ENCODE data around the gene RRN3. TPM values are rescaled to one million over a fixed set of nuclear protein-coding genes. Genes with fewer than 3 reads are reported as not detected.
"Not testable (repeated sequence)": the region's sequence is repeated elsewhere in the genome, so short reads cannot be mapped to it uniquely, and the experiment has no call there.

The RRN3 gene
- total RNA-seq, 2 experiments from 2014 or later = 16.6 to 24.7 TPM

- Histone ChIP-seq H2AFZ (ENCODE audit: low read length) (no peak overlapping the region), H3K4me3 (ENCODE audit: low read depth, low read length, poor library complexity, severe bottlenecking) (no peak overlapping the region), H3K4me1 (ENCODE audit: insufficient read depth, low read length, poor library complexity, severe bottlenecking) (peaks cover 6% of the 10 kb centered on the region), H3K79me2 (ENCODE audit: insufficient read depth, low read depth, low read length) (peaks cover 27% of the 10 kb centered on the region), H3K27ac (ENCODE audit: low read depth, low read length, poor library complexity, severe bottlenecking) (no peak overlapping the region), H3K9me2 (ENCODE audit: insufficient read depth, low read length) (no peaks in the 10 kb centered on the region), H3K9me3 (ENCODE audit: low read length) (no peaks in the 10 kb centered on the region), H3K36me3 (ENCODE audit: insufficient read depth, low read length) (peaks cover 6% of the 10 kb centered on the region; the same call in 1 of the 2 replicates), H3K4me2 (ENCODE audit: low read length) (no peak overlapping the region), H4K20me1 (ENCODE audit: insufficient read depth, low read length) (no peaks in the 10 kb centered on the region)
- ChIA-PET CTCF (ENCODE audit: unreplicated experiment) (no interaction called here), POLR2A (interaction anchor here (0.6 to 1.2 kb wide), 2 partner anchors 13 to 43 kb away, joined by 3 read pairs; no protein-coding TSS in a partner anchor)
- intact Hi-C loops (cut with micrococcal nuclease; ENCODE audit: unreplicated experiment) = no loop called here
- no peak for DNase-seq (ENCODE audit: low spot score)
- TF ChIP-seq, protein P1, sequence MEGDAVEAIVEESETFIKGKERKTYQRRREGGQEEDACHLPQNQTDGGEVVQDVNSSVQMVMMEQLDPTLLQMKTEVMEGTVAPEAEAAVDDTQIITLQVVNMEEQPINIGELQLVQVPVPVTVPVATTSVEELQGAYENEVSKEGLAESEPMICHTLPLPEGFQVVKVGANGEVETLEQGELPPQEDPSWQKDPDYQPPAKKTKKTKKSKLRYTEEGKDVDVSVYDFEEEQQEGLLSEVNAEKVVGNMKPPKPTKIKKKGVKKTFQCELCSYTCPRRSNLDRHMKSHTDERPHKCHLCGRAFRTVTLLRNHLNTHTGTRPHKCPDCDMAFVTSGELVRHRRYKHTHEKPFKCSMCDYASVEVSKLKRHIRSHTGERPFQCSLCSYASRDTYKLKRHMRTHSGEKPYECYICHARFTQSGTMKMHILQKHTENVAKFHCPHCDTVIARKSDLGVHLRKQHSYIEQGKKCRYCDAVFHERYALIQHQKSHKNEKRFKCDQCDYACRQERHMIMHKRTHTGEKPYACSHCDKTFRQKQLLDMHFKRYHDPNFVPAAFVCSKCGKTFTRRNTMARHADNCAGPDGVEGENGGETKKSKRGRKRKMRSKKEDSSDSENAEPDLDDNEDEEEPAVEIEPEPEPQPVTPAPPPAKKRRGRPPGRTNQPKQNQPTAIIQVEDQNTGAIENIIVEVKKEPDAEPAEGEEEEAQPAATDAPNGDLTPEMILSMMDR (conservative IDR thresholded peaks at IDR 0.05; ENCODE audit: low read length) = no peak
- TF ChIP-seq EZH2phosphoT487 (IDR thresholded peaks at IDR 0.05; ENCODE audit: borderline replicate concordance, low read depth, low read length) = no peak
- no TSS peak for BruUV-seq (replicated peaks)
These were observed 40.2 kb downstream of the RRN3 start for GRCh38 chr16:15053904-15054303.

GRCh38 chr16:15052747-15053476 lies 41.2 kb downstream of the RRN3 start:
- DNase-seq (ENCODE audit: low spot score) = no peak
- Histone ChIP-seq H3K27ac (ENCODE audit: low read depth, low read length, poor library complexity, severe bottlenecking) (no peak overlapping the region), H3K36me3 (ENCODE audit: insufficient read depth, low read length) (no peaks in the 10 kb centered on the region), H3K9me3 (ENCODE audit: low read length) (no peaks in the 10 kb centered on the region), H3K9me2 (ENCODE audit: insufficient read depth, low read length) (no peaks in the 10 kb centered on the region), H3K79me2 (ENCODE audit: insufficient read depth, low read depth, low read length) (peaks cover 27% of the 10 kb centered on the region), H3K4me2 (ENCODE audit: low read length) (no peak overlapping the region), H3K4me3 (ENCODE audit: low read depth, low read length, poor library complexity, severe bottlenecking) (no peak overlapping the region), H3K4me1 (ENCODE audit: insufficient read depth, low read length, poor library complexity, severe bottlenecking) (peaks cover 6% of the 10 kb centered on the region), H4K20me1 (ENCODE audit: insufficient read depth, low read length) (no peaks in the 10 kb centered on the region), H2AFZ (ENCODE audit: low read length) (no peak overlapping the region)
- TF ChIP-seq EZH2phosphoT487 (IDR thresholded peaks at IDR 0.05; ENCODE audit: borderline replicate concordance, low read depth, low read length) = no peak
- TF ChIP-seq, protein P1 (conservative IDR thresholded peaks at IDR 0.05; ENCODE audit: low read length) = no peak
- BruUV-seq (replicated peaks) = no TSS peak
- CTCF ChIA-PET (ENCODE audit: unreplicated experiment) = no interaction called here
- intact Hi-C loops (cut with micrococcal nuclease; ENCODE audit: unreplicated experiment) = no loop called here
- POLR2A ChIA-PET = interaction anchor here (0.6 to 1.4 kb wide), 4 partner anchors 11 to 643 kb away, joined by 3 read pairs; no protein-coding TSS in a partner anchor

DNA sequence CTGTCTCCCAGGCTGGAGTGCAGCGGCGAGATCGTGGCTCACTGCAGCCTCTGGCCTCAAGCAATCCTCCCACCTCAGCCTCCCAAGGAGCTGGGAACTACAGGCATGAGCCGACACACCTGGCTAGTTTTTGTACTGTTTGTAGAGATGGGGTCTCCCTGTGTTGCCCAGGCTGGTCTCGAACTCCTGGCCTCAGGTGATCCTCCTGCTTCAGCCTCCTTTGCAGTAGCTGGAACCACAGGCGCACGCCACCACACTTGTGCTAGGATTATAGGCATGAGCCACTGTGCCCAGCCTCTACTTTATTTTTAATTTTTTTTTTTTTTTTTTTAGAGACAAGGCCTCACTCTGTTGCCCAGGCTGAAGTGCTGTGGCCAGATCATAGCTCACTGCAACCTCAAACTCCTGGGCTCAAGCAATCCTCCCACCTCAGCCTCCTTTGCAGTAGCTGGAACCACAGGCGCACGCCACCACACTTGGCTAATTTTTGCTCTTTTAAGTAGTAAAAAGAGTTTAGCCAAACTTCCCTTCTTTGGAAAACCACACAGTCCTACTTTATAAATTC lies 42.6 kb downstream of the RRN3 start:
- DNase-seq (ENCODE audit: low spot score) = no peak
- no peaks in the 10 kb centered on the region for H3K9me2 ChIP-seq (ENCODE audit: insufficient read depth, low read length)
- H2AFZ ChIP-seq (ENCODE audit: low read length) = no peak overlapping the region
- no peak overlapping the region for H3K27ac ChIP-seq (ENCODE audit: low read depth, low read length, poor library complexity, severe bottlenecking)
- CTCF ChIA-PET (ENCODE audit: unreplicated experiment) = no interaction called here
- POLR2A ChIA-PET = interaction anchor here (0.6 to 1.4 kb wide), 2 partner anchors 9 to 29 kb away, joined by 3 read pairs; no protein-coding TSS in a partner anchor
- H3K79me2 ChIP-seq (ENCODE audit: insufficient read depth, low read depth, low read length) = peaks cover 27% of the 10 kb centered on the region
- peaks cover 6% of the 10 kb centered on the region for H3K4me1 ChIP-seq (ENCODE audit: insufficient read depth, low read length, poor library complexity, severe bottlenecking)
- BruUV-seq (replicated peaks) = no TSS peak
- peaks cover 13% of the 10 kb centered on the region; the same call in 1 of the 2 replicates for H3K36me3 ChIP-seq (ENCODE audit: insufficient read depth, low read length)
- TF ChIP-seq EZH2phosphoT487 (IDR thresholded peaks at IDR 0.05; ENCODE audit: borderline replicate concordance, low read depth, low read length) = no peak
- H3K4me2 ChIP-seq (ENCODE audit: low read length) = no peak overlapping the region
- H4K20me1 ChIP-seq (ENCODE audit: insufficient read depth, low read length) = no peaks in the 10 kb centered on the region
- no peaks in the 10 kb centered on the region for H3K9me3 ChIP-seq (ENCODE audit: low read length)
- intact Hi-C loops (cut with micrococcal nuclease; ENCODE audit: unreplicated experiment) = no loop called here
- no peak overlapping the region for H3K4me3 ChIP-seq (ENCODE audit: low read depth, low read length, poor library complexity, severe bottlenecking)

DNA sequence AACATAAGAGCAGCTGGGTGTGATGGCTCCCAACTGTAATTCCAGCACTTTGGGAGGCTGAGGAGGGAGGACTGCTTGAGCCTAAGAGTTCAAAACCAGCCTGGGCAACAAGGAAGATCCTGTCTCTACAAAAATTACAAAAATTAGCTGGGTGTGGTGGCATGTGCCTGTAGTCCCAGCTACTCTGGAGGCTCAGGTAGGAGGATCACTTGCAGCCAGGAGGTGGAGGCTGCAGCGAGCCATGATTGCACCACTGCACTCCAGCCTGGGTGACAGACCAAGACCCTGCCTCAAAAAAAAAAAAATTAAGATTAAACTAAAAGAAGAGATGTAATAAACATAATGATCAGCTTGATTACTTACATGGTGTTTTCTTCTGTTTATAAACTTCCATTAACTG lies 43.6 kb downstream of the RRN3 start:
- H3K4me2 ChIP-seq (ENCODE audit: low read length); H3K4me3 ChIP-seq (ENCODE audit: low read depth, low read length, poor library complexity, severe bottlenecking); H3K4me1 ChIP-seq (ENCODE audit: insufficient read depth, low read length, poor library complexity, severe bottlenecking); H4K20me1 ChIP-seq (ENCODE audit: insufficient read depth, low read length); BruUV-seq (replicated peaks); H2AFZ ChIP-seq (ENCODE audit: low read length); H3K27ac ChIP-seq (ENCODE audit: low read depth, low read length, poor library complexity, severe bottlenecking); H3K9me2 ChIP-seq (ENCODE audit: insufficient read depth, low read length); H3K9me3 ChIP-seq (ENCODE audit: low read length); intact Hi-C loops (cut with micrococcal nuclease; ENCODE audit: unreplicated experiment); DNase-seq (ENCODE audit: low spot score); CTCF ChIA-PET (ENCODE audit: unreplicated experiment): not testable (repeated sequence)
- POLR2A ChIA-PET = interaction anchor here (0.6 kb wide), 1 partner anchor 86 kb away, joined by 6 read pairs; no protein-coding TSS in a partner anchor
- Histone ChIP-seq H3K36me3 (ENCODE audit: insufficient read depth, low read length) (peaks cover 23% of the 10 kb centered on the region), H3K79me2 (ENCODE audit: insufficient read depth, low read depth, low read length) (peaks cover 27% of the 10 kb centered on the region)
